ENCODE results near the gene RPL35. TPM values are rescaled to one million over a fixed set of nuclear protein-coding genes. Genes with fewer than 3 reads are reported as not detected.

The RPL35 gene
- total RNA-seq, result 1,000 to 10,000 TPM; 2,088 to 2,142 TPM
- polyA plus RNA-seq (2013, experiment 1 of 2), result 3,676 TPM
- polyA plus RNA-seq (2013, experiment 2 of 2), result 2,743 TPM
- 390 to 1,216 (median 671) reads per million in 172 experiments for total RNA-seq

- H3K9me3 ChIP-seq (ENCODE audit: control insufficient read depth in 1 of 2, insufficient read depth in 1 of 2, low read length in 2 of 2), result peaks cover 0 to 3% of the 10 kb centered on the region in 2 experiments
- intact Hi-C loops (cut with DNase I, micrococcal nuclease), result loop anchor here (1.0 to 10.0 kb wide), 5 partner anchors 81 to 383 kb away; partner anchors contain the start of genes GOLGA1 (in 1 of the 2), HSPA5 (in 1 of the 2), NR6A1 (in 1 of the 2) and SCAI (in 1 of the 2)
- no peaks in the 10 kb centered on the region for H3K27me3 ChIP-seq (ENCODE audit: control insufficient read depth in 1 of 2, insufficient read depth in 2 of 2, low read length in 2 of 2)
- ATAC-seq (ENCODE audit: poor library complexity) (peak; percentile 92), DNase-seq (peak; percentile 91 to 98 (median 95))
- Mint-ChIP-seq H3K4me1 (ENCODE audit: low read depth) (peaks cover 38% of the 10 kb centered on the region), H3K9me3 (no peaks in the 10 kb centered on the region), H3K36me3 (ENCODE audit: low read depth) (peaks cover 53% of the 10 kb centered on the region), H3K4me3 (peak within 1 kb of the TSS; percentile 96), H3K27me3 (no peaks in the 10 kb centered on the region), H3K27ac (peak within 1 kb of the TSS; percentile 92)
- CTCF ChIA-PET, result interaction anchor here (0.6 to 2.4 kb wide), 8 partner anchors 9 to 1544 kb away, joined by 3 to 33 read pairs (median 6); partner anchors contain the start of genes NR6A1 and WDR38
- peak within 1 kb of the TSS; percentile 89 to 92 for H3K27ac ChIP-seq (ENCODE audit: low read depth in 1 of 2, low read length in 2 of 2)
- H3K4me3 ChIP-seq (ENCODE audit: low read length), result peak within 1 kb of the TSS; percentile 89
- peaks cover 45% of the 10 kb centered on the region for H3K36me3 ChIP-seq (ENCODE audit: insufficient read depth, low read length)
- peak; percentile 23 for TF ChIP-seq CTCF (IDR thresholded peaks at IDR 0.05)
- POLR2A ChIA-PET, result interaction anchor here (0.6 to 2.9 kb wide), 19 partner anchors 7 to 400 kb away, joined by 3 to 21 read pairs (median 4); partner anchors contain the start of genes GAPVD1, GOLGA1, HSPA5 and NR6A1
- H3K4me1 ChIP-seq (ENCODE audit: insufficient read depth, low read length), result peaks cover 46% of the 10 kb centered on the region
Observed at GRCh38 chr9:124861342-124862229, at the start of gene RPL35, which contains the start of gene ARPC5L. TSS of gene RPL35 (minus strand) at chr9:124861957. CDS start at chr9:124861912, 45 bp downstream. TSS of gene ARPC5L (plus strand) at chr9:124862130. CDS start at chr9:124869291, 7,161 bp downstream.

- intact Hi-C loops (cut with DNase I, micrococcal nuclease), result no loop called here
- peaks cover 5% of the 10 kb centered on the region for H3K27me3 Mint-ChIP-seq
- ChIA-PET CTCF (no interaction called here), POLR2A (no interaction called here)
- Histone ChIP-seq H3K27ac (ENCODE audit: low read depth in 1 of 2, low read length in 2 of 2) (no peak overlapping the region), H3K27me3 (ENCODE audit: control insufficient read depth in 1 of 2, insufficient read depth in 2 of 2, low read length in 2 of 2) (no peaks in the 10 kb centered on the region), H3K9me3 (ENCODE audit: control insufficient read depth in 1 of 2, insufficient read depth in 1 of 2, low read length in 2 of 2) (no peaks in the 10 kb centered on the region), H3K4me3 (ENCODE audit: low read length) (no peak overlapping the region), H3K4me1 (ENCODE audit: insufficient read depth, low read length) (no peaks in the 10 kb centered on the region), H3K36me3 (ENCODE audit: insufficient read depth, low read length) (peaks cover 36% of the 10 kb centered on the region)
- no peak overlapping the region for H3K4me3 Mint-ChIP-seq
- ATAC-seq (ENCODE audit: poor library complexity) (no peak), DNase-seq (no peak)
- H3K27ac Mint-ChIP-seq, result no peak overlapping the region
- peaks cover 68% of the 10 kb centered on the region for H3K36me3 Mint-ChIP-seq (ENCODE audit: low read depth)
- no peak for TF ChIP-seq CTCF (IDR thresholded peaks at IDR 0.05)
- H3K9me3 Mint-ChIP-seq, result no peaks in the 10 kb centered on the region
- H3K4me1 Mint-ChIP-seq (ENCODE audit: low read depth), result no peaks in the 10 kb centered on the region
Observed at GRCh38 chr9:124908098-124908497, 46.3 kb upstream of the RPL35 start.

GRCh38 chr9:124906966-124907365 is 45.2 kb upstream of the RPL35 start:
- peaks cover 5% of the 10 kb centered on the region for H3K27me3 Mint-ChIP-seq
- no peak overlapping the region for H3K27ac Mint-ChIP-seq
- TF ChIP-seq CTCF (IDR thresholded peaks at IDR 0.05), result no peak
- intact Hi-C loops (cut with DNase I, micrococcal nuclease), result no loop called here
- DNase-seq, result no peak
- Histone ChIP-seq H3K36me3 (ENCODE audit: insufficient read depth, low read length) (peaks cover 37% of the 10 kb centered on the region), H3K4me3 (ENCODE audit: low read length) (no peak overlapping the region), H3K27ac (ENCODE audit: low read depth in 1 of 2, low read length in 2 of 2) (no peak overlapping the region), H3K27me3 (ENCODE audit: control insufficient read depth in 1 of 2, insufficient read depth in 2 of 2, low read length in 2 of 2) (no peaks in the 10 kb centered on the region), H3K9me3 (ENCODE audit: control insufficient read depth in 1 of 2, insufficient read depth in 1 of 2, low read length in 2 of 2) (no peaks in the 10 kb centered on the region), H3K4me1 (ENCODE audit: insufficient read depth, low read length) (no peaks in the 10 kb centered on the region)
- H3K36me3 Mint-ChIP-seq (ENCODE audit: low read depth), result peaks cover 66% of the 10 kb centered on the region
- no peaks in the 10 kb centered on the region for H3K4me1 Mint-ChIP-seq (ENCODE audit: low read depth)
- ChIA-PET POLR2A (no interaction called here), CTCF (no interaction called here)
- no peaks in the 10 kb centered on the region for H3K9me3 Mint-ChIP-seq
- no peak for ATAC-seq (ENCODE audit: poor library complexity)
- no peak overlapping the region for H3K4me3 Mint-ChIP-seq

Measured in CD4-positive, alpha-beta T cell (primary cell).